Measurements from ENCODE around the gene ZBTB7A.

The ZBTB7A gene

DNA sequence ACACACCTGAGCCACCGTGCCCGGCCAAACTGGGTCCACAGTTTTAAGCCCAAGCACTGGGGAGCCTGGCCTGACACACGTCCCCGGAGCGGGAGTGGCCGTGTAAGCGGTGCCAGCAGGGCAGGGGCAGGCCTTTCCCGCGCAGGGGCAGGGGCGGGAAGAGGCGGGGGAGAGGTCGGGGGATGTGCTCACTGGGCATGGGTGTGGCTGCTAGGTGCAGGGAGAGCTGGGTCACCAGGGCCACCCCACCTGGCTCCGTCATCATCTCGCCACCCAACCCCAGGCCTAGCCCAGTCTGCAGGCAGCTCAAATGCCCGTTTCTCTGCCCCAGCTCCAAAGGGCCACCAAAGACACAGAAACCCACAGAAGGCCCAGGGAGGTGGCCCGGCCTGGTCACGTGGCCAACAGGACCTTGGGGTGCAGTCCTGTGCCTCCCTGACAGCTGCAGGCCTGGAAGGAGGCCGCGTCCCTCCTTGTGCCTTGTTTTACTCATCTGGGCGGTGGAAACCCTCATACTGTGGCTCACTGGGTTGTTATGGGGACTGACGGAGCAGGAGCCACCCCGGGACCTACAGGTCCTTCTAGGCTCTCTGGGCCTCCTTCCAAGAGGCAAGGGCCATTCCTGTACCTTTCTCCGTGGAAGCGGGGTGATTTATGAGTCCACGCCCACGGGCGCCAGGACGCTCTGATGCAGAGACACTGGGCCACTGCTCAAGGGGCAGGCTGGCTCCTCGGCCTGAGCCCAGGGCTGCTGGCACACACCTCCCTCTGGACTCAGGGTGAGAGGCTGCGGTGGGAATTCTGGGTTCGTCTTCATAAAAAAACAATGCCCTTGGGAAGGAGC lies 29.6 kb upstream of the ZBTB7A start:
- Histone ChIP-seq H3K9me3 (ENCODE audit: insufficient read depth, low read depth, low read length) (no peaks in the 10 kb centered on the region), H3K9ac (ENCODE audit: low read depth, low read length, poor library complexity, severe bottlenecking) (no peak overlapping the region), H3K79me2 (ENCODE audit: insufficient read depth, low read length) (no peaks in the 10 kb centered on the region), H3K4me2 (ENCODE audit: low read depth, low read length, poor library complexity, severe bottlenecking) (no peak overlapping the region), H3K4me3 (ENCODE audit: low read length, poor library complexity, severe bottlenecking) (no peak overlapping the region), H4K20me1 (ENCODE audit: insufficient read depth, low read length, poor library complexity, severe bottlenecking) (no peaks in the 10 kb centered on the region), H3F3A (ENCODE audit: low read depth) (no peaks in the 10 kb centered on the region), H3K9me2 (replicated peaks; ENCODE audit: low read depth, low read length) (no peaks in the 10 kb centered on the region), H2AFZ (ENCODE audit: low read length) (no peak overlapping the region), H3K4me1 (ENCODE audit: insufficient read depth, low read length, poor library complexity, severe bottlenecking) (no peaks in the 10 kb centered on the region), H3K36me3 (ENCODE audit: insufficient read depth, low read length) (peaks cover 13% of the 10 kb centered on the region; the same call in 1 of the 2 replicates), H3K27me3 (ENCODE audit: insufficient read depth, low read length, poor library complexity, severe bottlenecking) (no peaks in the 10 kb centered on the region)
- TF ChIP-seq EZH2phosphoT487 (IDR thresholded peaks at IDR 0.05; ENCODE audit: borderline replicate concordance), result no peak
- TF ChIP-seq, protein P1, sequence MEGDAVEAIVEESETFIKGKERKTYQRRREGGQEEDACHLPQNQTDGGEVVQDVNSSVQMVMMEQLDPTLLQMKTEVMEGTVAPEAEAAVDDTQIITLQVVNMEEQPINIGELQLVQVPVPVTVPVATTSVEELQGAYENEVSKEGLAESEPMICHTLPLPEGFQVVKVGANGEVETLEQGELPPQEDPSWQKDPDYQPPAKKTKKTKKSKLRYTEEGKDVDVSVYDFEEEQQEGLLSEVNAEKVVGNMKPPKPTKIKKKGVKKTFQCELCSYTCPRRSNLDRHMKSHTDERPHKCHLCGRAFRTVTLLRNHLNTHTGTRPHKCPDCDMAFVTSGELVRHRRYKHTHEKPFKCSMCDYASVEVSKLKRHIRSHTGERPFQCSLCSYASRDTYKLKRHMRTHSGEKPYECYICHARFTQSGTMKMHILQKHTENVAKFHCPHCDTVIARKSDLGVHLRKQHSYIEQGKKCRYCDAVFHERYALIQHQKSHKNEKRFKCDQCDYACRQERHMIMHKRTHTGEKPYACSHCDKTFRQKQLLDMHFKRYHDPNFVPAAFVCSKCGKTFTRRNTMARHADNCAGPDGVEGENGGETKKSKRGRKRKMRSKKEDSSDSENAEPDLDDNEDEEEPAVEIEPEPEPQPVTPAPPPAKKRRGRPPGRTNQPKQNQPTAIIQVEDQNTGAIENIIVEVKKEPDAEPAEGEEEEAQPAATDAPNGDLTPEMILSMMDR (conservative IDR thresholded peaks at IDR 0.05; ENCODE audit: low read length), result no peak

- Histone ChIP-seq H3K9me3 (ENCODE audit: insufficient read depth, low read depth, low read length) (no peaks in the 10 kb centered on the region), H3K4me1 (ENCODE audit: insufficient read depth, low read length, poor library complexity, severe bottlenecking) (no peaks in the 10 kb centered on the region), H4K20me1 (ENCODE audit: insufficient read depth, low read length, poor library complexity, severe bottlenecking) (no peaks in the 10 kb centered on the region), H3K4me3 (ENCODE audit: low read length, poor library complexity, severe bottlenecking) (no peak overlapping the region), H3F3A (ENCODE audit: low read depth) (no peaks in the 10 kb centered on the region), H3K9me2 (replicated peaks; ENCODE audit: low read depth, low read length) (no peaks in the 10 kb centered on the region), H3K36me3 (ENCODE audit: insufficient read depth, low read length) (peaks cover 11% of the 10 kb centered on the region; the same call in 1 of the 2 replicates), H3K79me2 (ENCODE audit: insufficient read depth, low read length) (peaks cover 6% of the 10 kb centered on the region; the same call in 1 of the 2 replicates), H3K27me3 (ENCODE audit: insufficient read depth, low read length, poor library complexity, severe bottlenecking) (no peaks in the 10 kb centered on the region), H3K9ac (ENCODE audit: low read depth, low read length, poor library complexity, severe bottlenecking) (no peak overlapping the region), H3K4me2 (ENCODE audit: low read depth, low read length, poor library complexity, severe bottlenecking) (no peak overlapping the region), H2AFZ (ENCODE audit: low read length) (no peak overlapping the region)
- no peak for TF ChIP-seq EZH2phosphoT487 (IDR thresholded peaks at IDR 0.05; ENCODE audit: borderline replicate concordance)
- TF ChIP-seq, protein P1 (conservative IDR thresholded peaks at IDR 0.05; ENCODE audit: low read length), result no peak
Measured at GRCh38 chr19:4095488-4095844, 28.8 kb upstream of the ZBTB7A start.

DNA sequence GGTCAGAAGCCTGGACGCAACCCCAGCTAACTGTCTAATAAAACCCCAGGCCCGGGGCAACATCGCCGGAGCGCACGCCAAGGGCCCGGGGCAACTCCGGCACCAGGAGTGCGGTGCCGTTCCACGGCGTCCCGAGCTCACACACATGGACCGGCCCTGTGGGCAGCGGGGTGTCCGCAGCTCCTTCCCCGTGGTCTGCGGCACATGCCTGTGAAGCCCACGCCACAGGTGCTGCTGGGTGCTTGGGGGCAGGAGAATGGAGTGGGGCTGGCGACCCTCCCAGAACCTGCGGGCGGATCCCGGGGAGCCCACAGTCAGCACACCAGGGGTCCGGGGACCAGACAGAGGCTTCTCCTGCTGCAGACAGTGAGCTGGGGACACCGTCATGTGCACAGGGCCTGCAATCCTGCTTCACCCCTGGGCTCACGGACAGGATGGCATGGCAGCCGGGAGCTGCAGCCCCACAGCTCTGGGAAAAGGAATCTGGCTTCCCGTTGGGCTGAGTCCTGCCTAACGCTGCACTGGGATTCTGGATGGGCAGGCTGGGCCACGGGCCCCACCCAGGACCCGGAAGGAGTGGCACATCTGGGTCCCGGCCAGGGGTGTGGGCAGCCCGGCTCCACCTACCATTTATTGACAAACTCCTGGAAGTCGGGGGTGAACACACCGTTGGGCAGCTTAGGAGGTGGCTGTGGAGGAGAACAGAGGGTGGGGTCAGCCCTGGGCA lies 28.2 kb upstream of the ZBTB7A start:
- H3K79me2 ChIP-seq (ENCODE audit: insufficient read depth, low read length), result peaks cover 9% of the 10 kb centered on the region; the same call in 1 of the 2 replicates
- no peaks in the 10 kb centered on the region for H3K9me2 ChIP-seq (replicated peaks; ENCODE audit: low read depth, low read length)
- H3K4me2 ChIP-seq (ENCODE audit: low read depth, low read length, poor library complexity, severe bottlenecking), result no peak overlapping the region
- H3F3A ChIP-seq (ENCODE audit: low read depth), result no peaks in the 10 kb centered on the region
- H4K20me1 ChIP-seq (ENCODE audit: insufficient read depth, low read length, poor library complexity, severe bottlenecking), result no peaks in the 10 kb centered on the region
- peaks cover 11% of the 10 kb centered on the region; the same call in 1 of the 2 replicates for H3K36me3 ChIP-seq (ENCODE audit: insufficient read depth, low read length)
- H3K9ac ChIP-seq (ENCODE audit: low read depth, low read length, poor library complexity, severe bottlenecking), result no peak overlapping the region
- H3K9me3 ChIP-seq (ENCODE audit: insufficient read depth, low read depth, low read length), result no peaks in the 10 kb centered on the region
- no peak overlapping the region for H2AFZ ChIP-seq (ENCODE audit: low read length)
- no peaks in the 10 kb centered on the region for H3K27me3 ChIP-seq (ENCODE audit: insufficient read depth, low read length, poor library complexity, severe bottlenecking)
- no peak for TF ChIP-seq EZH2phosphoT487 (IDR thresholded peaks at IDR 0.05; ENCODE audit: borderline replicate concordance)
- no peak overlapping the region for H3K4me3 ChIP-seq (ENCODE audit: low read length, poor library complexity, severe bottlenecking)
- H3K4me1 ChIP-seq (ENCODE audit: insufficient read depth, low read length, poor library complexity, severe bottlenecking), result no peaks in the 10 kb centered on the region

Measured in Loucy (cell line).